HepG2 (cell line): ENCODE data around the gene GDF7. TPM values are rescaled to one million over a fixed set of nuclear protein-coding genes. Genes with fewer than 3 reads are reported as not detected.

Experiments
- EEA1 ChIP-seq: sonication (generic); formaldehyde crosslinking; IDR thresholded peaks from 2 replicates; pipeline ENCODE4 v1.5.1; 2020; ENCODE audit warnings: mild to moderate bottlenecking, missing genetic modification reagents, borderline replicate concordance
- POLR2G ChIP-seq: fragments of 200-400 bp; formaldehyde crosslinking; IDR thresholded peaks from 2 replicates; pipeline ENCODE4 v1.6.1; 2018; ENCODE audit warnings: mild to moderate bottlenecking, low read depth, low read length, moderate library complexity
- SKI ChIP-seq: fragments of 450-650 bp; IDR thresholded peaks from one replicate; pipeline ENCODE4 v1.6.1; 2018; ENCODE audit warnings: mild to moderate bottlenecking; ENCODE audit not compliant: partially characterized antibody
- ZBTB40 ChIP-seq, 2 experiments: fragments of 450-650 bp in 1 of 2; sonication (generic) in 1 of 2; formaldehyde crosslinking in 1 of 2; IDR thresholded peaks; 2 replicates each; pipeline versions ENCODE4 v1.6.1 to v1.8.0; 2016 to 2022; ENCODE audit warnings: antibody characterized with exemption in 1 of 2, mild to moderate bottlenecking in 1 of 2, missing genetic modification reagents in 1 of 2
- ZNF275 ChIP-seq: sonication (generic); formaldehyde crosslinking; IDR thresholded peaks from 2 replicates; pipeline ENCODE4 v1.8.0; 2022; ENCODE audit warnings: missing genetic modification reagents, mild to moderate bottlenecking, inconsistent platforms, borderline replicate concordance
- ZNF562 ChIP-seq: sonication (generic); formaldehyde crosslinking; IDR thresholded peaks from 2 replicates; pipeline ENCODE4 v1.8.0; 2022; ENCODE audit warnings: missing genetic modification reagents, borderline replicate concordance
- ZNF609 ChIP-seq: sonication (generic); formaldehyde crosslinking; IDR thresholded peaks from 2 replicates; pipeline ENCODE4 v1.4.0; 2020; ENCODE audit warnings: mild to moderate bottlenecking, missing genetic modification reagents, borderline replicate concordance
- polyA plus RNA-seq, 8 experiments: library from polyadenylated mRNA; depleted of rRNA in 3 of 8; stranded (reverse) in 7 of 8; unstranded in 1 of 8; fragments of >200 nt; fragmentation: Illumina TruSeq in 4 of 8; extraction: Trizol in 4 of 8; gene quantifications; 2 replicates each; pipeline versions ENCODE4 v1.2.1 to v1.2.3, GENCODE V29; 2011 to 2016; ENCODE audit warnings: low read depth in 4 of 8, missing spikeins in 1 of 8, mixed read lengths in 1 of 8; ENCODE audit not compliant: insufficient read depth in 1 of 8
- total RNA-seq, 5 experiments: library from RNA; depleted of rRNA; stranded (reverse); fragments of >200 nt; fragmentation: Illumina TruSeq; extraction: Trizol; gene quantifications; 2 replicates each; pipeline ENCODE4 v1.2.3, GENCODE V29; 2016; ENCODE audit warnings: low read depth in 1 of 5
- TF ChIP-seq, protein P1 (sequence below): sonication (generic); formaldehyde crosslinking; IDR thresholded peaks from 2 replicates; pipeline ENCODE4 v1.5.0; 2020; ENCODE audit warnings: mild to moderate bottlenecking, missing genetic modification reagents

The GDF7 gene
- total and polyA plus RNA-seq, 2 of the 13 experiments (the other 11 are each of a cell fraction or from before 2014, with no cell fraction given): 1.6 to 15.0 TPM

DNA sequence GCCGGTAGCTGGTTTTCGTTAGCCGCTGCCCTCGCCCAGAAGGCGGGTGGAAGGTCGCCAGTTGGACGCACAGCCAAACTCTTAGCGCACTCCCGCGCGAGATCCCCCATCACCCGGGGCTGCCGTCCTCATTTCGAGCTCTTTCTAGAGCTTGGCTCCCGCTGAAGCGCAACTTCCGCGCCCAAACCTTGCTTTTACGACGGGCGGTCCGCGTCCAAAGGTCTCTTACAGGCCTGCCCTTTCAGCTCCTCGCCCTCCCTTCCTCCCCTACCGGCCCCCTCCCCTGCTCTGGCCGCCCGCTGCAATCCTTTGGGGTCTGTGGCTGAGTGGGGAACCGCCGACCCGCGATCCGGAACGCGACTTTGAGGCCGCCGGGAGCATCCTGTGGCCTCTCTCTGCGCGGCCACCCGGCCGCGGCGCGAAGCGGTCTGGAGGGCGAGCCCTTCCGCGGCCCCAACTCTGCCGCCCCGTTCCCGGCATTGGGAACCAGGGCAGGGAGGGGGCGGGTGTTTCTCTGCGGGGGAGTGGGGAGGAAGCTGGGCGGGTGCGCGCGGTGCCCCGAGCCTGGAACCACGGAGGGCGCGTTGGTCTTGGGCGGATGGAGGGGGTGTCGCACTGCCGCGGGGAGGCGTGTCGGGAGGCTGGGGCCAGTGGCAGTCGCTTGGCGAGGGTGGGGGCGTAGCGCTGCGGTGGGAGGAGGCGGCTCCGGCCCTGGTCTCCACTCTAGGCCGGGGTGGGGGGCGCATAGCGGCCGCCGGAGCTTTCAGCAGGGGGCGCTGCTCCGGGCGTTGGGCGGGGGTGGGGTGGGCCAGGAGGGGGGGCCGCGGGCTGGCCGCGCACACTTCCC is at the start of gene GDF7 (continued):
- TF ChIP-seq ZNF609 (CRISPR knock-in tag) (peak; percentile 65), POLR2G (no peak), EEA1 (CRISPR knock-in tag) (peak; percentile 0; the same call in 1 of the 2 replicates), ZBTB40 (IDR thresholded peaks at IDR 0.05) (no peak), ZBTB40 (CRISPR knock-in tag; IDR thresholded peaks at IDR 0.05) (no peak; the same call in none of the 2 replicates), ZNF562 (CRISPR knock-in tag) (no peak), ZNF275 (CRISPR knock-in tag) (no peak; the same call in 1 of the 2 replicates), SKI (no peak)
- TF ChIP-seq, protein P1, sequence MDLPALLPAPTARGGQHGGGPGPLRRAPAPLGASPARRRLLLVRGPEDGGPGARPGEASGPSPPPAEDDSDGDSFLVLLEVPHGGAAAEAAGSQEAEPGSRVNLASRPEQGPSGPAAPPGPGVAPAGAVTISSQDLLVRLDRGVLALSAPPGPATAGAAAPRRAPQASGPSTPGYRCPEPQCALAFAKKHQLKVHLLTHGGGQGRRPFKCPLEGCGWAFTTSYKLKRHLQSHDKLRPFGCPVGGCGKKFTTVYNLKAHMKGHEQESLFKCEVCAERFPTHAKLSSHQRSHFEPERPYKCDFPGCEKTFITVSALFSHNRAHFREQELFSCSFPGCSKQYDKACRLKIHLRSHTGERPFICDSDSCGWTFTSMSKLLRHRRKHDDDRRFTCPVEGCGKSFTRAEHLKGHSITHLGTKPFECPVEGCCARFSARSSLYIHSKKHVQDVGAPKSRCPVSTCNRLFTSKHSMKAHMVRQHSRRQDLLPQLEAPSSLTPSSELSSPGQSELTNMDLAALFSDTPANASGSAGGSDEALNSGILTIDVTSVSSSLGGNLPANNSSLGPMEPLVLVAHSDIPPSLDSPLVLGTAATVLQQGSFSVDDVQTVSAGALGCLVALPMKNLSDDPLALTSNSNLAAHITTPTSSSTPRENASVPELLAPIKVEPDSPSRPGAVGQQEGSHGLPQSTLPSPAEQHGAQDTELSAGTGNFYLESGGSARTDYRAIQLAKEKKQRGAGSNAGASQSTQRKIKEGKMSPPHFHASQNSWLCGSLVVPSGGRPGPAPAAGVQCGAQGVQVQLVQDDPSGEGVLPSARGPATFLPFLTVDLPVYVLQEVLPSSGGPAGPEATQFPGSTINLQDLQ (CRISPR knock-in tag): no peak
